Ammon's horn (tissue), 1 donor: ENCODE data around the gene SLFN12.
"Not testable (repeated sequence)": the region's sequence is repeated elsewhere in the genome, so short reads cannot be mapped to it uniquely, and the experiment has no call there.

ENCODE experiments used
- DNase-seq: peaks from one replicate; pipeline ENCODE4 v3.0.0-alpha.2; 2016; ENCODE audit warnings: low spot score

Gene SLFN12

GRCh38 chr17:35414247-35414646, 18.1 kb downstream of the SLFN12 start:
- no peak for DNase-seq

GRCh38 chr17:35407531-35407930, 24.8 kb downstream of the SLFN12 start:
- DNase-seq, result no peak

- no peak for DNase-seq
Measured at GRCh38 chr17:35406568-35406967, 25.7 kb downstream of the SLFN12 start.

GRCh38 chr17:35404360-35404759, 27.9 kb downstream of the SLFN12 start:
- DNase-seq, result no peak

- DNase-seq, result not testable (repeated sequence)
Measured at GRCh38 chr17:35393783-35394182, 38.5 kb downstream of the SLFN12 start.

GRCh38 chr17:35390663-35391062, 41.6 kb downstream of the SLFN12 start:
- DNase-seq, result peak; percentile 26

- DNase-seq, result no peak
Measured at GRCh38 chr17:35390156-35390555, 42.1 kb downstream of the SLFN12 start.

GRCh38 chr17:35387496-35387895, 44.8 kb downstream of the SLFN12 start:
- no peak for DNase-seq

- DNase-seq, result no peak
Measured at GRCh38 chr17:35377706-35378105, 54.6 kb downstream of the SLFN12 start.

GRCh38 chr17:35377068-35377467, 55.2 kb downstream of the SLFN12 start:
- DNase-seq, result no peak

- no peak for DNase-seq
Measured at GRCh38 chr17:35376245-35376644, 56.1 kb downstream of the SLFN12 start.

- no peak for DNase-seq
Measured at GRCh38 chr17:35374766-35375344, 57.4 kb downstream of the SLFN12 start.

GRCh38 chr17:35373984-35374765, 58.1 kb downstream of the SLFN12 start:
- DNase-seq, result peak; percentile 21

GRCh38 chr17:35373534-35373983, 58.7 kb downstream of the SLFN12 start, which contains the start of gene SLFN11:
TSS of gene SLFN11 (minus strand) at chr17:35373621. CDS start at chr17:35363807, 9,814 bp downstream.
- peak; percentile 82 for DNase-seq

GRCh38 chr17:35372846-35373533, 59.3 kb downstream of the SLFN12 start:
- no peak for DNase-seq

GRCh38 chr17:35371934-35372333, 60.4 kb downstream of the SLFN12 start:
- DNase-seq, result no peak

GRCh38 chr17:35368081-35368830, 64.0 kb downstream of the SLFN12 start:
- peak; percentile 75 for DNase-seq

- DNase-seq, result no peak
Measured at GRCh38 chr17:35361027-35361426, 71.3 kb downstream of the SLFN12 start.
